K562 (cell line): Measurements from ENCODE around the gene ZNF407. TPM values are rescaled to one million over a fixed set of nuclear protein-coding genes. Genes with fewer than 3 reads are reported as not detected.

ENCODE experiments used
- CHD4 ChIP-seq: fragments of 200-600 bp; sonication (generic); IDR thresholded peaks from 3 replicates; pipeline ENCODE4 v1.6.1; 2012; ENCODE audit warnings: low read depth, mild to moderate bottlenecking, mixed read lengths, low read length, inconsistent platforms; ENCODE audit not compliant: insufficient read depth, insufficient replicate concordance, poor library complexity, severe bottlenecking
- GABPB1 ChIP-seq: sonication (generic); formaldehyde crosslinking; IDR thresholded peaks from 2 replicates; pipeline ENCODE4 v1.8.0; 2022; ENCODE audit warnings: mild to moderate bottlenecking, missing genetic modification reagents
- GATA2 ChIP-seq: sonication (generic); formaldehyde crosslinking; IDR thresholded peaks from 2 replicates; pipeline ENCODE4 v1.4.0; 2020; ENCODE audit warnings: mild to moderate bottlenecking, missing genetic modification reagents
- MIER1 ChIP-seq: fragments of 450-650 bp; IDR thresholded peaks from 2 replicates; pipeline ENCODE4 v1.6.1; 2016; ENCODE audit warnings: antibody characterized with exemption, mild to moderate bottlenecking, low read depth
- NFRKB ChIP-seq: fragments of 450-650 bp; IDR thresholded peaks from 2 replicates; pipeline ENCODE4 v1.6.1; 2016; ENCODE audit warnings: low read depth
- SMAD2 ChIP-seq: fragments of 150-350 bp; IDR thresholded peaks from 2 replicates; pipeline ENCODE4 v1.6.1; 2014; ENCODE audit warnings: low read depth, mild to moderate bottlenecking, low read length
- SREBF1 ChIP-seq: fragments of 150-350 bp; IDR thresholded peaks from 2 replicates; pipeline ENCODE4 v1.6.1; 2014; ENCODE audit warnings: antibody characterized with exemption, low read depth, low read length, borderline replicate concordance
- TAF1 ChIP-seq: IDR thresholded peaks from 2 replicates; pipeline ENCODE4 v1.6.1; 2011; ENCODE audit warnings: mild to moderate bottlenecking, low read length, moderate library complexity; ENCODE audit not compliant: insufficient read depth, control insufficient read depth, severe bottlenecking; ENCODE audit errors: extremely low read depth
- ZNF253 ChIP-seq: fragments of 250-450 bp; sonication (Bioruptor Pico); conservative IDR thresholded peaks from 2 replicates; pipeline ENCODE4 v1.6.1; 2021; ENCODE audit warnings: mild to moderate bottlenecking
- ZNF584 ChIP-seq: fragments of 200-800 bp; sonication (Bioruptor generic); IDR thresholded peaks from 2 replicates; pipeline ENCODE4 v1.6.1; 2016; ENCODE audit warnings: low read depth, mild to moderate bottlenecking, missing genetic modification characterization, missing compliant biosample characterization
- ZNF695 ChIP-seq: fragments of 450-650 bp; formaldehyde crosslinking; IDR thresholded peaks from 2 replicates; pipeline ENCODE4 v1.4.0; 2020; ENCODE audit warnings: mild to moderate bottlenecking, moderate library complexity
- polyA plus RNA-seq, 8 experiments: library from polyadenylated mRNA; depleted of rRNA in 4 of 8; stranded (reverse) in 5 of 8; unstranded in 3 of 8; fragments of >200 nt; fragmentation: Nextera tagmentation in 2 of 8; fragmentation: Illumina TruSeq in 1 of 8; extraction: Ambion mirVana in 2 of 8; extraction: Trizol in 1 of 8; gene quantifications; 2 replicates each; pipeline versions ENCODE4 v1.2.1 to v1.2.3, GENCODE V29; 2011 to 2014; ENCODE audit warnings: inconsistent platforms in 1 of 8, missing spikeins in 1 of 8
- total RNA-seq, 7 experiments: library from RNA; depleted of rRNA in 6 of 7; stranded (reverse); fragments of >200 nt in 6 of 7; fragmentation: Illumina TruSeq in 2 of 7; extraction: Trizol in 2 of 7; gene quantifications; 2 replicates each; pipeline versions ENCODE4 v1.2.1 to v1.2.3, GENCODE V29; 2011 to 2021; ENCODE audit warnings: low replicate concordance in 1 of 7
- TF ChIP-seq, protein P1 (sequence below): fragments of 150-350 bp; conservative IDR thresholded peaks from 2 replicates; pipeline ENCODE4 v1.6.1; 2014; ENCODE audit warnings: low read length
- TF ChIP-seq, protein P2 (sequence below), 2 experiments: fragments of 450-650 bp; conservative IDR thresholded peaks; 2 replicates each; pipeline ENCODE4 v1.6.1; 2017; ENCODE audit warnings: mild to moderate bottlenecking in 2 of 2, moderate library complexity in 2 of 2
- TF ChIP-seq, protein P3 (sequence below), 2 experiments: fragments of 150-350 bp in 1 of 2; IDR thresholded peaks; 2 replicates each; pipeline ENCODE4 v1.6.1; 2012 to 2016; ENCODE audit warnings: low read depth in 2 of 2, low read length in 2 of 2, mild to moderate bottlenecking in 1 of 2, moderate library complexity in 1 of 2
- TF ChIP-seq, protein P4 (sequence below): fragments of 250-450 bp; sonication (Bioruptor Pico); IDR thresholded peaks from 2 replicates; pipeline ENCODE4 v1.5.0; 2020; ENCODE audit warnings: mild to moderate bottlenecking, borderline replicate concordance

The ZNF407 gene
- total and polyA plus RNA-seq, 9 of the 15 experiments (the other 6 are each of a cell fraction or from before 2014, with no cell fraction given): 0.21 to 5.4 (median 2.3) TPM

DNA sequence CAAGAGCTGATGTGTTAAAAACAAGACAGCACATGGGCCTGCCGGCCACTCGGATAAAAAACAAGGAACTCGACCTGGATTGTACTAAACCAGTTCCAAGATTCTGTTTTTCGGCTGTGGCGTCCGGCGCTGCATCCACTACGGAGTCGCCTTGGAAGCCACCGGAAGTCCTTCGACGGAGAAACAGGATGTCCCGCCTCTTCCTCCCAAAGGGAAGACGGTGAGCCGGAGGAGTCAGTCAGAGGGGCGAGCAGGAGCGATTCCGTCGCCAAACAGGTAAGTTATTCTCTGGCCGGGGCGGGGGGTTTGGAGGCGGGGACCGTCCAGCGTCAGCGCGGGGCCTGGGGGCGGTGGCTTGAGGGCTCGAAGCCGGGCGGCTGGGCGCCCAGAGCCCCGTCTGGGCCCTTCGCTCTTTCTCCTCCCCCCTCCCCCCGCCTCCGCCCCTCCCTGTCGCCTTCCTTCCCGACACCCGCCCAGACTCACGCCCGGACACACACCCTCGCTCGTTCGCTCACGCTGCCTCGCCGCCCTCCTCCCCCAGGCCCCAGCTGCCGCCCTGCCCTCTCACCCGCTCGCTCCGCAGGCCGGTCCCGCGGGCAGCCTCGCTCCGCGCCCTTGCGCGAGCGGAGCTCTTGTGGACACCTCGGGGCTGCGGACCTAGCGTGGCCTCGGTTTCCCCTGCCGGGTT is at the start of gene ZNF407 (continued):
- TF ChIP-seq, protein P1, sequence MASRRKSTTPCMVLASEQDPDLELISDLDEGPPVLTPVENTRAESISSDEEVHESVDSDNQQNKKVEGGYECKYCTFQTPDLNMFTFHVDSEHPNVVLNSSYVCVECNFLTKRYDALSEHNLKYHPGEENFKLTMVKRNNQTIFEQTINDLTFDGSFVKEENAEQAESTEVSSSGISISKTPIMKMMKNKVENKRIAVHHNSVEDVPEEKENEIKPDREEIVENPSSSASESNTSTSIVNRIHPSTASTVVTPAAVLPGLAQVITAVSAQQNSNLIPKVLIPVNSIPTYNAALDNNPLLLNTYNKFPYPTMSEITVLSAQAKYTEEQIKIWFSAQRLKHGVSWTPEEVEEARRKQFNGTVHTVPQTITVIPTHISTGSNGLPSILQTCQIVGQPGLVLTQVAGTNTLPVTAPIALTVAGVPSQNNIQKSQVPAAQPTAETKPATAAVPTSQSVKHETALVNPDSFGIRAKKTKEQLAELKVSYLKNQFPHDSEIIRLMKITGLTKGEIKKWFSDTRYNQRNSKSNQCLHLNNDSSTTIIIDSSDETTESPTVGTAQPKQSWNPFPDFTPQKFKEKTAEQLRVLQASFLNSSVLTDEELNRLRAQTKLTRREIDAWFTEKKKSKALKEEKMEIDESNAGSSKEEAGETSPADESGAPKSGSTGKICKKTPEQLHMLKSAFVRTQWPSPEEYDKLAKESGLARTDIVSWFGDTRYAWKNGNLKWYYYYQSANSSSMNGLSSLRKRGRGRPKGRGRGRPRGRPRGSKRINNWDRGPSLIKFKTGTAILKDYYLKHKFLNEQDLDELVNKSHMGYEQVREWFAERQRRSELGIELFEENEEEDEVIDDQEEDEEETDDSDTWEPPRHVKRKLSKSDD: no peak
- TF ChIP-seq GABPB1 (CRISPR knock-in tag) (peak; percentile 84), SREBF1 (no peak), ZNF253 (CRISPR knock-in tag) (no peak), NFRKB (peak; percentile 54; the same call in 1 of the 2 replicates), TAF1 (peak; percentile 35), GATA2 (CRISPR knock-in tag) (no peak), CHD4 (no peak), SMAD2 (no peak), MIER1 (no peak), ZNF695 (CRISPR knock-in tag) (no peak), ZNF584 (no peak)
- TF ChIP-seq, protein P2, sequence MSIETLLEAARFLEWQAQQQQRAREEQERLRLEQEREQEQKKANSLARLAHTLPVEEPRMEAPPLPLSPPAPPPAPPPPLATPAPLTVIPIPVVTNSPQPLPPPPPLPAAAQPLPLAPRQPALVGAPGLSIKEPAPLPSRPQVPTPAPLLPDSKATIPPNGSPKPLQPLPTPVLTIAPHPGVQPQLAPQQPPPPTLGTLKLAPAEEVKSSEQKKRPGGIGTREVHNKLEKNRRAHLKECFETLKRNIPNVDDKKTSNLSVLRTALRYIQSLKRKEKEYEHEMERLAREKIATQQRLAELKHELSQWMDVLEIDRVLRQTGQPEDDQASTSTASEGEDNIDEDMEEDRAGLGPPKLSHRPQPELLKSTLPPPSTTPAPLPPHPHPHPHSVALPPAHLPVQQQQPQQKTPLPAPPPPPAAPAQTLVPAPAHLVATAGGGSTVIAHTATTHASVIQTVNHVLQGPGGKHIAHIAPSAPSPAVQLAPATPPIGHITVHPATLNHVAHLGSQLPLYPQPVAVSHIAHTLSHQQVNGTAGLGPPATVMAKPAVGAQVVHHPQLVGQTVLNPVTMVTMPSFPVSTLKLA (conservative IDR thresholded peaks at IDR 0.05): peak; percentile 45 to 49; a peak in 1 of 4 replicates
- TF ChIP-seq, protein P3, sequence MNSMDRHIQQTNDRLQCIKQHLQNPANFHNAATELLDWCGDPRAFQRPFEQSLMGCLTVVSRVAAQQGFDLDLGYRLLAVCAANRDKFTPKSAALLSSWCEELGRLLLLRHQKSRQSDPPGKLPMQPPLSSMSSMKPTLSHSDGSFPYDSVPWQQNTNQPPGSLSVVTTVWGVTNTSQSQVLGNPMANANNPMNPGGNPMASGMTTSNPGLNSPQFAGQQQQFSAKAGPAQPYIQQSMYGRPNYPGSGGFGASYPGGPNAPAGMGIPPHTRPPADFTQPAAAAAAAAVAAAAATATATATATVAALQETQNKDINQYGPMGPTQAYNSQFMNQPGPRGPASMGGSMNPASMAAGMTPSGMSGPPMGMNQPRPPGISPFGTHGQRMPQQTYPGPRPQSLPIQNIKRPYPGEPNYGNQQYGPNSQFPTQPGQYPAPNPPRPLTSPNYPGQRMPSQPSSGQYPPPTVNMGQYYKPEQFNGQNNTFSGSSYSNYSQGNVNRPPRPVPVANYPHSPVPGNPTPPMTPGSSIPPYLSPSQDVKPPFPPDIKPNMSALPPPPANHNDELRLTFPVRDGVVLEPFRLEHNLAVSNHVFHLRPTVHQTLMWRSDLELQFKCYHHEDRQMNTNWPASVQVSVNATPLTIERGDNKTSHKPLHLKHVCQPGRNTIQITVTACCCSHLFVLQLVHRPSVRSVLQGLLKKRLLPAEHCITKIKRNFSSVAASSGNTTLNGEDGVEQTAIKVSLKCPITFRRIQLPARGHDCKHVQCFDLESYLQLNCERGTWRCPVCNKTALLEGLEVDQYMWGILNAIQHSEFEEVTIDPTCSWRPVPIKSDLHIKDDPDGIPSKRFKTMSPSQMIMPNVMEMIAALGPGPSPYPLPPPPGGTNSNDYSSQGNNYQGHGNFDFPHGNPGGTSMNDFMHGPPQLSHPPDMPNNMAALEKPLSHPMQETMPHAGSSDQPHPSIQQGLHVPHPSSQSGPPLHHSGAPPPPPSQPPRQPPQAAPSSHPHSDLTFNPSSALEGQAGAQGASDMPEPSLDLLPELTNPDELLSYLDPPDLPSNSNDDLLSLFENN (IDR thresholded peaks at IDR 0.05; ENCODE audit: low read depth in 2 of 2, low read length in 2 of 2): no peak
- TF ChIP-seq, protein P4, sequence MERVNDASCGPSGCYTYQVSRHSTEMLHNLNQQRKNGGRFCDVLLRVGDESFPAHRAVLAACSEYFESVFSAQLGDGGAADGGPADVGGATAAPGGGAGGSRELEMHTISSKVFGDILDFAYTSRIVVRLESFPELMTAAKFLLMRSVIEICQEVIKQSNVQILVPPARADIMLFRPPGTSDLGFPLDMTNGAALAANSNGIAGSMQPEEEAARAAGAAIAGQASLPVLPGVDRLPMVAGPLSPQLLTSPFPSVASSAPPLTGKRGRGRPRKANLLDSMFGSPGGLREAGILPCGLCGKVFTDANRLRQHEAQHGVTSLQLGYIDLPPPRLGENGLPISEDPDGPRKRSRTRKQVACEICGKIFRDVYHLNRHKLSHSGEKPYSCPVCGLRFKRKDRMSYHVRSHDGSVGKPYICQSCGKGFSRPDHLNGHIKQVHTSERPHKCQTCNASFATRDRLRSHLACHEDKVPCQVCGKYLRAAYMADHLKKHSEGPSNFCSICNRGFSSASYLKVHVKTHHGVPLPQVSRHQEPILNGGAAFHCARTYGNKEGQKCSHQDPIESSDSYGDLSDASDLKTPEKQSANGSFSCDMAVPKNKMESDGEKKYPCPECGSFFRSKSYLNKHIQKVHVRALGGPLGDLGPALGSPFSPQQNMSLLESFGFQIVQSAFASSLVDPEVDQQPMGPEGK (CRISPR knock-in tag): no peak
